ENCODE data around the gene HYLS1.

- TF ChIP-seq SP1 (IDR thresholded peaks at IDR 0.05) (no peak), TARDBP (IDR thresholded peaks at IDR 0.05) (no peak), CTBP1 (IDR thresholded peaks at IDR 0.05; ENCODE audit: borderline replicate concordance) (no peak), ZNF384 (IDR thresholded peaks at IDR 0.05) (no peak), NFRKB (IDR thresholded peaks at IDR 0.05) (no peak), FOXM1 (IDR thresholded peaks at IDR 0.05; ENCODE audit: borderline replicate concordance) (no peak), HDGF (IDR thresholded peaks at IDR 0.05; ENCODE audit: borderline replicate concordance) (no peak), ELF4 (IDR thresholded peaks at IDR 0.05) (0 out of 2 replicates have a peak, but pooled peaks have one; percentile 25), ARNT (IDR thresholded peaks at IDR 0.05) (no peak), BHLHE40 (IDR thresholded peaks at IDR 0.05; ENCODE audit: borderline replicate concordance) (no peak), FOXK2 (IDR thresholded peaks at IDR 0.05) (no peak), FOXA1 (IDR thresholded peaks at IDR 0.05) (no peak), L3MBTL2 (conservative IDR thresholded peaks at IDR 0.05) (no peak; the same call in 1 of the 2 replicates), PKNOX1 (IDR thresholded peaks at IDR 0.05) (no peak)
These were observed 15.7 kb downstream of the HYLS1 start, which contains the start of gene PUS3 for GRCh38 chr11:125902927-125903710.

Measured in HEK293T (cell line).